MM.1S (cell line): ENCODE data around the gene CACNA1H.

ENCODE experiments used
- CTCF ChIP-seq: fragments of 300-600 bp; sonication (generic); IDR thresholded peaks from 2 replicates; pipeline ENCODE4 v1.5.1; 2016; ENCODE audit warnings: antibody characterized with exemption, low read length, mixed read lengths
- EZH2 ChIP-seq: fragments of 300-600 bp; sonication (generic); optimal IDR thresholded peaks from 2 replicates; pipeline ENCODE3; 2017; ENCODE audit warnings: low read depth, mild to moderate bottlenecking, antibody characterized with exemption, low read length, mixed read lengths
- EZH2phosphoT487 ChIP-seq: fragments of 300-600 bp; sonication (generic); IDR thresholded peaks from 2 replicates; pipeline ENCODE4 v1.6.1; 2018; ENCODE audit warnings: antibody characterized with exemption, low read length

- TF ChIP-seq CTCF (no peak), EZH2phosphoT487 (no peak), EZH2 (no peak)
These were observed 35.7 kb downstream of the CACNA1H start for GRCh38 chr16:1188432-1189189.
